ENCODE measurements around the gene ALDOB. TPM values are rescaled to one million over a fixed set of nuclear protein-coding genes. Genes with fewer than 3 reads are reported as not detected.
A peak's percentile ranks its signal among the peaks of the same experiment; 100 is the strongest.

Gene ALDOB
- total RNA-seq, 1 experiment from 2014 or later, result not detected

- no peaks in the 10 kb centered on the region for H3K27me3 ChIP-seq (ENCODE audit: low read length)
- H4K20me1 ChIP-seq (ENCODE audit: insufficient read depth, low read depth, low read length), result no peaks in the 10 kb centered on the region
- H3K9me2 ChIP-seq (replicated peaks; ENCODE audit: insufficient read depth, low read length), result no peaks in the 10 kb centered on the region
- H3K4me1 ChIP-seq (ENCODE audit: low read length), result no peaks in the 10 kb centered on the region
- peaks cover 10% of the 10 kb centered on the region for H3K9me3 ChIP-seq (ENCODE audit: low read length)
- H3K9ac ChIP-seq (ENCODE audit: low read length), result no peak overlapping the region
- DNase-seq, result no peak
- no peak overlapping the region for H3K4me3 ChIP-seq (ENCODE audit: low read length)
- no peaks in the 10 kb centered on the region for H3K36me3 ChIP-seq (ENCODE audit: insufficient read depth, low read length)
- H3K4me2 ChIP-seq (ENCODE audit: low read depth, low read length, poor library complexity, severe bottlenecking), result no peak overlapping the region
- no peak overlapping the region for H3K27ac ChIP-seq (ENCODE audit: low read length)
- H2AFZ ChIP-seq (ENCODE audit: low read length), result no peak overlapping the region
- no peaks in the 10 kb centered on the region for H3K79me2 ChIP-seq (ENCODE audit: low read length)
Measured at GRCh38 chr9:101415578-101415977, 20.0 kb downstream of the ALDOB start.

GRCh38 chr9:101414839-101415238, 20.7 kb downstream of the ALDOB start:
- no peak overlapping the region for H3K27ac ChIP-seq (ENCODE audit: low read length)
- H3K9me3 ChIP-seq (ENCODE audit: low read length), result peaks cover 17% of the 10 kb centered on the region
- no peaks in the 10 kb centered on the region for H3K79me2 ChIP-seq (ENCODE audit: low read length)
- no peak overlapping the region for H3K4me3 ChIP-seq (ENCODE audit: low read length)
- H4K20me1 ChIP-seq (ENCODE audit: insufficient read depth, low read depth, low read length), result no peaks in the 10 kb centered on the region
- no peaks in the 10 kb centered on the region for H3K4me1 ChIP-seq (ENCODE audit: low read length)
- H3K4me2 ChIP-seq (ENCODE audit: low read depth, low read length, poor library complexity, severe bottlenecking), result no peak overlapping the region
- H3K36me3 ChIP-seq (ENCODE audit: insufficient read depth, low read length), result peaks cover 2% of the 10 kb centered on the region; the same call in 1 of the 2 replicates
- no peak overlapping the region for H3K9ac ChIP-seq (ENCODE audit: low read length)
- DNase-seq, result no peak
- no peaks in the 10 kb centered on the region for H3K9me2 ChIP-seq (replicated peaks; ENCODE audit: insufficient read depth, low read length)
- H3K27me3 ChIP-seq (ENCODE audit: low read length), result no peaks in the 10 kb centered on the region
- H2AFZ ChIP-seq (ENCODE audit: low read length), result no peak overlapping the region

GRCh38 chr9:101409079-101409477, 26.5 kb downstream of the ALDOB start:
- Histone ChIP-seq H2AFZ (ENCODE audit: low read length) (no peak overlapping the region), H3K79me2 (ENCODE audit: low read length) (no peaks in the 10 kb centered on the region), H3K4me3 (ENCODE audit: low read length) (no peak overlapping the region), H3K36me3 (ENCODE audit: insufficient read depth, low read length) (peaks cover 57% of the 10 kb centered on the region), H3K9ac (ENCODE audit: low read length) (no peak overlapping the region), H3K9me3 (ENCODE audit: low read length) (peaks cover 56% of the 10 kb centered on the region), H3K4me1 (ENCODE audit: low read length) (no peaks in the 10 kb centered on the region), H4K20me1 (ENCODE audit: insufficient read depth, low read depth, low read length) (no peaks in the 10 kb centered on the region), H3K9me2 (replicated peaks; ENCODE audit: insufficient read depth, low read length) (no peaks in the 10 kb centered on the region), H3K27me3 (ENCODE audit: low read length) (no peaks in the 10 kb centered on the region), H3K27ac (ENCODE audit: low read length) (no peak overlapping the region), H3K4me2 (ENCODE audit: low read depth, low read length, poor library complexity, severe bottlenecking) (no peak overlapping the region)
- no peak for DNase-seq

- no peaks in the 10 kb centered on the region for H3K79me2 ChIP-seq (ENCODE audit: low read length)
- peaks cover 63% of the 10 kb centered on the region for H3K36me3 ChIP-seq (ENCODE audit: insufficient read depth, low read length)
- H3K4me2 ChIP-seq (ENCODE audit: low read depth, low read length, poor library complexity, severe bottlenecking), result no peak overlapping the region
- no peak overlapping the region for H3K27ac ChIP-seq (ENCODE audit: low read length)
- DNase-seq, result no peak
- H3K9me3 ChIP-seq (ENCODE audit: low read length), result peaks cover 62% of the 10 kb centered on the region
- no peaks in the 10 kb centered on the region for H3K27me3 ChIP-seq (ENCODE audit: low read length)
- H2AFZ ChIP-seq (ENCODE audit: low read length), result no peak overlapping the region
- H4K20me1 ChIP-seq (ENCODE audit: insufficient read depth, low read depth, low read length), result no peaks in the 10 kb centered on the region
- no peak overlapping the region for H3K4me3 ChIP-seq (ENCODE audit: low read length)
- H3K4me1 ChIP-seq (ENCODE audit: low read length), result no peaks in the 10 kb centered on the region
- H3K9ac ChIP-seq (ENCODE audit: low read length), result no peak overlapping the region
- no peaks in the 10 kb centered on the region for H3K9me2 ChIP-seq (replicated peaks; ENCODE audit: insufficient read depth, low read length)
Measured at GRCh38 chr9:101408374-101409078, 27.0 kb downstream of the ALDOB start.

- Histone ChIP-seq H3K9ac (ENCODE audit: low read length) (no peak overlapping the region), H3K9me2 (replicated peaks; ENCODE audit: insufficient read depth, low read length) (no peaks in the 10 kb centered on the region), H3K4me3 (ENCODE audit: low read length) (no peak overlapping the region), H3K27me3 (ENCODE audit: low read length) (no peaks in the 10 kb centered on the region), H3K4me1 (ENCODE audit: low read length) (peaks cover 13% of the 10 kb centered on the region), H2AFZ (ENCODE audit: low read length) (no peak overlapping the region), H3K9me3 (ENCODE audit: low read length) (peaks cover 51% of the 10 kb centered on the region), H3K79me2 (ENCODE audit: low read length) (peaks cover 34% of the 10 kb centered on the region), H3K27ac (ENCODE audit: low read length) (no peak overlapping the region), H4K20me1 (ENCODE audit: insufficient read depth, low read depth, low read length) (no peaks in the 10 kb centered on the region), H3K36me3 (ENCODE audit: insufficient read depth, low read length) (peaks cover 85% of the 10 kb centered on the region), H3K4me2 (ENCODE audit: low read depth, low read length, poor library complexity, severe bottlenecking) (no peak overlapping the region)
- no peak for DNase-seq
Measured at GRCh38 chr9:101403516-101404285, 31.9 kb downstream of the ALDOB start.

GRCh38 chr9:101400120-101400519, 35.5 kb downstream of the ALDOB start:
- H3K9me3 ChIP-seq (ENCODE audit: low read length), result peaks cover 32% of the 10 kb centered on the region
- no peaks in the 10 kb centered on the region for H3K9me2 ChIP-seq (replicated peaks; ENCODE audit: insufficient read depth, low read length)
- no peaks in the 10 kb centered on the region for H4K20me1 ChIP-seq (ENCODE audit: insufficient read depth, low read depth, low read length)
- H3K4me1 ChIP-seq (ENCODE audit: low read length), result peaks cover 19% of the 10 kb centered on the region
- no peak for DNase-seq
- H3K27ac ChIP-seq (ENCODE audit: low read length), result no peak overlapping the region
- H3K27me3 ChIP-seq (ENCODE audit: low read length), result no peaks in the 10 kb centered on the region
- H2AFZ ChIP-seq (ENCODE audit: low read length), result no peak overlapping the region
- peak overlapping the region; percentile 79 for H3K4me3 ChIP-seq (ENCODE audit: low read length)
- H3K9ac ChIP-seq (ENCODE audit: low read length), result peak overlapping the region; percentile 75; the same call in 1 of the 2 replicates
- H3K4me2 ChIP-seq (ENCODE audit: low read depth, low read length, poor library complexity, severe bottlenecking), result peak overlapping the region; percentile 88
- H3K36me3 ChIP-seq (ENCODE audit: insufficient read depth, low read length), result peaks cover 70% of the 10 kb centered on the region
- peaks cover 67% of the 10 kb centered on the region for H3K79me2 ChIP-seq (ENCODE audit: low read length)

- no peak overlapping the region for H3K27ac ChIP-seq (ENCODE audit: low read length)
- no peak overlapping the region for H2AFZ ChIP-seq (ENCODE audit: low read length)
- H3K36me3 ChIP-seq (ENCODE audit: insufficient read depth, low read length), result peaks cover 69% of the 10 kb centered on the region
- no peak for DNase-seq
- H3K9me2 ChIP-seq (replicated peaks; ENCODE audit: insufficient read depth, low read length), result no peaks in the 10 kb centered on the region
- peaks cover 19% of the 10 kb centered on the region for H3K4me1 ChIP-seq (ENCODE audit: low read length)
- H3K27me3 ChIP-seq (ENCODE audit: low read length), result no peaks in the 10 kb centered on the region
- H3K4me3 ChIP-seq (ENCODE audit: low read length), result peak overlapping the region; percentile 79
- H3K79me2 ChIP-seq (ENCODE audit: low read length), result peaks cover 72% of the 10 kb centered on the region
- peak overlapping the region; percentile 88 for H3K4me2 ChIP-seq (ENCODE audit: low read depth, low read length, poor library complexity, severe bottlenecking)
- H4K20me1 ChIP-seq (ENCODE audit: insufficient read depth, low read depth, low read length), result no peaks in the 10 kb centered on the region
- H3K9ac ChIP-seq (ENCODE audit: low read length), result peak overlapping the region; percentile 75
- H3K9me3 ChIP-seq (ENCODE audit: low read length), result peaks cover 32% of the 10 kb centered on the region
Measured at GRCh38 chr9:101399643-101399970, 36.0 kb downstream of the ALDOB start.

GRCh38 chr9:101398930-101399642, 36.5 kb downstream of the ALDOB start:
- Histone ChIP-seq H3K79me2 (ENCODE audit: low read length) (peaks cover 78% of the 10 kb centered on the region), H3K4me2 (ENCODE audit: low read depth, low read length, poor library complexity, severe bottlenecking) (peak overlapping the region; percentile 88), H3K4me3 (ENCODE audit: low read length) (peak overlapping the region; percentile 79), H3K27me3 (ENCODE audit: low read length) (no peaks in the 10 kb centered on the region), H3K36me3 (ENCODE audit: insufficient read depth, low read length) (peaks cover 69% of the 10 kb centered on the region), H3K27ac (ENCODE audit: low read length) (no peak overlapping the region; the same call in 1 of the 2 replicates), H3K9ac (ENCODE audit: low read length) (peak overlapping the region; percentile 75), H4K20me1 (ENCODE audit: insufficient read depth, low read depth, low read length) (no peaks in the 10 kb centered on the region), H3K4me1 (ENCODE audit: low read length) (peaks cover 19% of the 10 kb centered on the region), H3K9me3 (ENCODE audit: low read length) (peaks cover 37% of the 10 kb centered on the region), H2AFZ (ENCODE audit: low read length) (peak overlapping the region; percentile 73; the same call in 1 of the 2 replicates), H3K9me2 (replicated peaks; ENCODE audit: insufficient read depth, low read length) (no peaks in the 10 kb centered on the region)
- DNase-seq, result no peak
